GM12865 (cell line): Measurements from ENCODE around the gene ITPR1.
A peak's percentile ranks its signal among the peaks of the same experiment; 100 is the strongest.

ENCODE experiments used
- DNase-seq: peaks from one replicate; pipeline ENCODE4 v3.0.0; 2010; ENCODE audit warnings: low read depth
- H3K4me3 ChIP-seq: 2 replicates; pipeline ENCODE4 v1.5.1; 2011; ENCODE audit warnings: mild to moderate bottlenecking, low read depth, low read length, control low read depth
- CTCF ChIP-seq: IDR thresholded peaks from 2 replicates; pipeline ENCODE4 v1.5.1; 2011; ENCODE audit warnings: low read length, control low read depth, low read depth, inconsistent platforms; ENCODE audit not compliant: insufficient read depth; ENCODE audit errors: missing control alignments

Gene ITPR1

GRCh38 chr3:4656626-4657328 is 163.6 kb downstream of the ITPR1 start:
- no peak for DNase-seq
- TF ChIP-seq CTCF: no peak
- H3K4me3 ChIP-seq: no peak overlapping the region

DNA sequence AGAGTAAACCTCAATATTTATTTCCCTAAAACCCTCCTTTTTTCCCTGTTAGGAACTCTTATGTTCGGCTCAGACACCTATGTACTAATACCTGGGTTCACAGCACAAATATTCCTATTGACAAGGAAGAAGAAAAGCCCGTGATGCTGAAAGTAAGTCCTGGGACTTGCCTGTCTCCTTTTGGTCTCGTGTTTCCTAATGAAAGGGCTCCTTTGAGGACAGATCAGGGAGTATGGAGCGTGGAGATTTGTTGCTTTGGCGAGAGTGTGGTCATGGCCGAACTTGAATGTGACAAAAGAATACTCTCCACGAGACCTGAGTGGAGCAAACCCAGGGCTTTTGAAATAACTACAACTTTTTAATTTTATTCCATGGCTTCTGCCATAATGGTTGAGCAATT is 167.8 kb downstream of the ITPR1 start:
- no peak for DNase-seq
- H3K4me3 ChIP-seq: no peak overlapping the region
- no peak for TF ChIP-seq CTCF

- TF ChIP-seq CTCF: no peak
- H3K4me3 ChIP-seq: no peak overlapping the region
- no peak for DNase-seq
Measured at GRCh38 chr3:4664412-4664811, 171.3 kb downstream of the ITPR1 start.

GRCh38 chr3:4665197-4665596 is 172.0 kb downstream of the ITPR1 start:
- H3K4me3 ChIP-seq: no peak overlapping the region
- TF ChIP-seq CTCF: no peak
- no peak for DNase-seq

- DNase-seq: no peak
- no peak overlapping the region for H3K4me3 ChIP-seq
- no peak for TF ChIP-seq CTCF
Measured at GRCh38 chr3:4666071-4666470, 172.9 kb downstream of the ITPR1 start.

GRCh38 chr3:4670352-4670751 is 177.2 kb downstream of the ITPR1 start:
- peak; percentile 9 for TF ChIP-seq CTCF
- peak; percentile 10 for DNase-seq

GRCh38 chr3:4672725-4673275 is 179.7 kb downstream of the ITPR1 start:
- DNase-seq: no peak
- no peak overlapping the region for H3K4me3 ChIP-seq
- TF ChIP-seq CTCF: no peak

More at GRCh38 chr3:4670352-4670751, 177.2 kb downstream of the ITPR1 start:
- no peak overlapping the region for H3K4me3 ChIP-seq
